ENCODE measurements around the gene RALGAPA2. TPM values are rescaled to one million over a fixed set of nuclear protein-coding genes. Genes with fewer than 3 reads are reported as not detected.

Gene RALGAPA2
- total and polyA plus RNA-seq, 2 experiments from 2014 or later: 13.1 to 43.4 TPM

GRCh38 chr20:20499439-20499838 is 213.0 kb downstream of the RALGAPA2 start:
- H3K4me3 ChIP-seq: no peak overlapping the region
- Mint-ChIP-seq H3K4me1 (peaks cover 1% of the 10 kb centered on the region; the same call in 2 of the 3 replicates), H3K27me3 (ENCODE audit: insufficient read depth, low read depth, poor library complexity) (no peaks in the 10 kb centered on the region), H3K27ac (no peak overlapping the region), H3K9me3 (no peaks in the 10 kb centered on the region), H3K36me3 (ENCODE audit: low read depth) (peaks cover 11% of the 10 kb centered on the region), H3K4me3 (no peak overlapping the region)
- no peaks in the 10 kb centered on the region for H4K20me1 ChIP-seq (replicated peaks; ENCODE audit: insufficient read depth)
- TF ChIP-seq CTCF (conservative IDR thresholded peaks at IDR 0.05; ENCODE audit: low read depth in 2 of 2) (peak in 1 of 2 experiments; percentile 21; a peak in 1 of 4 replicates), ZNF114 (CRISPR knock-in tag; IDR thresholded peaks at IDR 0.05) (no peak)
- no peak overlapping the region for H2AFZ ChIP-seq
- H3K9me2 ChIP-seq (ENCODE audit: insufficient read depth): no peaks in the 10 kb centered on the region
- no peak overlapping the region for H3K4me2 ChIP-seq
- no peak overlapping the region for H3K27ac ChIP-seq (ENCODE audit: low read depth)
- no peaks in the 10 kb centered on the region for H3K79me2 ChIP-seq (replicated peaks; ENCODE audit: insufficient read depth)
- no peaks in the 10 kb centered on the region for H3K27me3 ChIP-seq (ENCODE audit: insufficient read depth)
- no peaks in the 10 kb centered on the region for H3F3A ChIP-seq (replicated peaks; ENCODE audit: low read depth)
- DNase-seq (ENCODE audit: low spot score) (no peak), ATAC-seq (peak; percentile 64)
- H3K4me1 ChIP-seq (ENCODE audit: insufficient read depth): peaks cover 6% of the 10 kb centered on the region; the same call in 1 of the 2 replicates
- 0 out of 2 replicates have a peak, but pooled peaks cover 6% of the 10 kb centered on the region for H3K36me3 ChIP-seq (ENCODE audit: insufficient read depth)

GRCh38 chr20:20498076-20498861 is 214.2 kb downstream of the RALGAPA2 start:
- ATAC-seq (no peak), DNase-seq (ENCODE audit: low spot score) (no peak)
- Mint-ChIP-seq H3K36me3 (ENCODE audit: low read depth) (peaks cover 10% of the 10 kb centered on the region), H3K4me3 (no peak overlapping the region), H3K27me3 (ENCODE audit: insufficient read depth, low read depth, poor library complexity) (no peaks in the 10 kb centered on the region), H3K4me1 (peaks cover 11% of the 10 kb centered on the region), H3K9me3 (no peaks in the 10 kb centered on the region), H3K27ac (no peak overlapping the region)
- Histone ChIP-seq H3K4me3 (no peak overlapping the region), H3K4me1 (ENCODE audit: insufficient read depth) (peaks cover 17% of the 10 kb centered on the region), H3K4me2 (no peak overlapping the region), H3K9me2 (ENCODE audit: insufficient read depth) (no peaks in the 10 kb centered on the region), H3K27me3 (ENCODE audit: insufficient read depth) (no peaks in the 10 kb centered on the region), H2AFZ (no peak overlapping the region), H3K36me3 (ENCODE audit: insufficient read depth) (0 out of 2 replicates have a peak, but pooled peaks cover 6% of the 10 kb centered on the region), H3K27ac (ENCODE audit: low read depth) (no peak overlapping the region), H3F3A (replicated peaks; ENCODE audit: low read depth) (no peaks in the 10 kb centered on the region), H4K20me1 (replicated peaks; ENCODE audit: insufficient read depth) (no peaks in the 10 kb centered on the region), H3K79me2 (replicated peaks; ENCODE audit: insufficient read depth) (no peaks in the 10 kb centered on the region)
- TF ChIP-seq POLR2AphosphoS5 (IDR thresholded peaks at IDR 0.05; ENCODE audit: low read depth) (no peak), EZH2 (IDR thresholded peaks at IDR 0.05; ENCODE audit: low read depth, unreplicated experiment) (no peak), CREB1 (CRISPR knock-in tag; IDR thresholded peaks at IDR 0.05; ENCODE audit: low read depth) (no peak), ZNF114 (CRISPR knock-in tag; IDR thresholded peaks at IDR 0.05) (no peak), NANOG (IDR thresholded peaks at IDR 0.05; ENCODE audit: borderline replicate concordance) (no peak), CTCF (conservative IDR thresholded peaks at IDR 0.05; ENCODE audit: low read depth in 2 of 2) (no peak), JUNB (IDR thresholded peaks at IDR 0.05; ENCODE audit: unreplicated experiment) (no peak)
